GF-D8 (cell line): ENCODE measurements around the gene CHCHD6.
"Not testable (repeated sequence)": the region's sequence is repeated elsewhere in the genome, so short reads cannot be mapped to it uniquely, and the experiment has no call there.

ENCODE experiments used
- DNase-seq: peaks from one replicate; lab custom pipeline; 2025; lab: John Stamatoyannopoulos, UW

CHCHD6 gene

DNA sequence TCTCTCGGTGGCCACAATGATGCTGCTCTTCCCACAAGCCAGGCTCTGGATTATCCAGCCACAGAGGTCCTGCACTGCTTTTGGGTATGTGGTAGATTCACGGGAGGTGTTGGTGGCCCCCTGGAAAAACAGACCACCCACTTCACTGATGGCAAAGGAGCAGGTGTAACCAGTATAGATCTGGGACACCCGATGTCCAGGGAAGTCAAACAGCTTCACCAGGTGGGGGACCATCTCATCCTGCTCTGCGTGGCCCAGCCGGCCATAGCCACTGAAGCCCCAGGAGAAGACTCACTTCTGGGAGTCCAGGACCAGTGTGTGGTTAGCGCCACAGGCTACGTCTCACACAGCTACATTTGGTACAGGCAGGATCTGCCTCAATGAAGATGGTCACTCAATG, 62.6 kb downstream of the CHCHD6 start:
- no peak for DNase-seq

DNA sequence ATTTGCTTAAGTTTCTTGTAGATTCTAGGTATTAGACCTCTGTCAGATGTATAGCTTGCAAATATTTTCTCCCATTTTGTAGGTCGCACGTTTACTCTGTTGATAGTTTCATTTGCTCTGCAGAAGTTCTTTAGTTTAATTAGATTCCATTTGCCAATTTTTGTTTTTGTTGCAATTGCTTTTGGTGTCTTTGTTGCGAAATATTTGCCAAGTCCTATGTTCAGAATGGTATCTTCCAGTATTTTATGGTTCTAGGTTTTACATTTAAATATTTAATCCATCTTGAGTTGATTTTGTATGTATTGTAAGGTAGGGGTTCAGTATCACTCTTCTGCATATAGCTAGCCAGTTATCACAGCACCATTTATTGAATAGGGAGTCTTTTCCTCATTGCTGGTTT, 64.9 kb downstream of the CHCHD6 start:
- no peak for DNase-seq

DNA sequence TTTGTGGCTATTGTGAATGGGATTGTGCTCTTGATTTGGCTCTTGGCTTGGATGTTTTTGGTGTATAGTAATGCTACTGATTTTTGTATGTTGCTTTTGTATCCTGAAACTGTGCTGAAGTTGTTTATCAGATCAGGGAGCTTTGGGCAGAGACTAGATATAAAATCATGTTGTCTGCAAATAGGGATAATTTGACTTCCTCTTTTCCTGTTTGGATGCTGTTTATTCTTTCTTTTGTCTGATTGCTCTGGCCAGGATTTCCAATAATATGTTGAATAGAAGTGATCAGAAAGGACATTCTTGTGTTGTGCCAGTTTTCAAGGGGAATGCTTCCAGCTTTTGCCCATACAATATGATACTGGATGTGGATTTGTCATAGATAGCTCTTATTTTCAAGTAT, 66.1 kb downstream of the CHCHD6 start:
- DNase-seq: no peak

DNA sequence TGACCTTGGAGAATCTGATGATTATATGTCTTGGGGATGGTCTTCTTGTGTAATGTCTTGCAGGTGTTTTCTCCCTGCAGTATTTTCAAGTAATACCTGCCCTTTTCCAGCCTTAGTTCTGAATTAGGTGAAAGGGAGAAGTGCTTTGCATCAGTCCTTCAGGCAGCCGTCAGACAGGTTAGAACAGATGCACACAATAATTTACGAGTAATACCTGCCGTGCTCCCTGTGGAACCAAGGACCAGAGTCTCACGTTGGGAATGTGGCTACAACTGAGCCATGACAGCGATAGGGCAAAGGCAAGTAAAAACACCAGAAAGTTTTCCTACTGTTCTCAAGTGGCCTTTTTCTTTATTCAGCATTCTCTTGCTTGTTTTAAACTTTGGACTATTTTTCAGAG, 69.1 kb downstream of the CHCHD6 start:
- DNase-seq: no peak

DNA sequence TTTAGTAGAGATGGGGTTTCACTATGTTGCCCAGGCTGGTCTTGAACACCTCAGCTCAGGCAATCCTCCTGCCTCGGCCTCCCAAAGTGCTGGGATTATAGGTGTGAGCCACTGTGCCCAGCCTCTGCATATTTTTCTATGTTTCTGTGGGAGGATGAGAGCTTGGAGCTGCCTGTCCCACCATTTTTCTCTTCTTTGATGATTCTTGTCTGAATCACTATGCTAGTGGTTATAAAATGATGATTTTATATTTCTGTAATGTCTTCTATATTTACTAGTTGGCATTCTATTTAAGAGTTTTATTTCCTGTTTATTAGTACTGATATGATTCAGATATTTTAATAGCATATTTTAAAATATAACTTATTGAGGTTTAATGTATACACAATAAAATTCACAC, 69.7 kb downstream of the CHCHD6 start:
- DNase-seq: no peak

DNA sequence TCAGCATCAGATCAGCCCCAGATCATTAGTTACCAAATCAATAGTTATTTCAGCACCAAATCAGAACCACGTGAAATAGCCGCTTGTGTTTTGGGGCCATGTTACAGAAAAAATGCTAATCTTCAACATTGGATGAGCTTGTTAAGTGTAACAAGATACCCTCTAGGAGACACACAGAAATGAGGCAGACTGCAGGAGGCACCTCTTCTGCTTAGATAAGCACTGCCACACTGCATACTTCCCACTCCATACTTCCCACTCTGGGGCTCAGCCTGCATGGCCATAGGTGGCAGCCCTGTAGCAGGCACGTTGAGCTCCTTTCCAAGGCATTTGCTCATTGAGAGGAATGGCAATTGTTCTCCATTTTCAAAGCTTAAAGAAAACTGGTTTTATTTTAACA, 73.3 kb downstream of the CHCHD6 start:
- DNase-seq: no peak

DNA sequence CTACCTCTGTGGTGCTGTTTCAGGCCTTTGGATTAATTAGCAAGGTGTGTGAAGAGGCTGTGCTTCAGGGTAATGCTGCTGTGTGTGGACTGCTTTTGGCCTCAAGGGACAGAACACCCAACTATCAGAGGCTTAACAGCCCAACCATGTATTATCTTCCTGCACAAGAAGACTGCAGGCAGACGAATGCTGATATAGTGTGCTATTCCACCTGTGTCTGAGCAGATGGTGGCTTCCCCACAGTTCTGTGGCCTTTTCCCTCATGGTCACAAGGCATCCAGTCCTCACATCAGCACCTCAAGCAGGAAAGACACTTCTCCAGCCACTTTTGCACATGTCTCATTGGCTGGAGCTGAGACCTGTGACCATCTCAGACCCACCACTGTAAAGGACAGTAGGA, 76.6 kb downstream of the CHCHD6 start:
- DNase-seq: no peak

DNA sequence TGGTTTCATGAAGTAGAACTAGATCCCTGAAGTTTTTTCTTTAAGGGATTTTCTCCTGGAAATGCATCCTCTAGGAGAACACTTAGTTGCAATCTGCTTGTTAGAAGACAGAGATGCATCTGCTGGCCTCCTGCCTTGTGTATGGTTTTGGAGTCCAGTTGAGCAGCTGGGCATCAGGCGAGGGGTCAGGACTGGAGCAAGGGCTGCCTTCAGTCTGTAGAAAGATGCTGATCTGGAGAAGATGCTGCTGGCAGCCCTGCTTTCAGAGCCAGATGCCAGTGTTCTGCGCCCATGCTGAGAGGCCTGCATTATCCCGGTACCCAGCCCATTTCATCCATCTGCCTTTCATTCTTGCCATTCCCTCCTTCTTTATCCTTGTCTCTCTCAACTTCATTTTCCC, 77.4 kb downstream of the CHCHD6 start:
- no peak for DNase-seq

DNA sequence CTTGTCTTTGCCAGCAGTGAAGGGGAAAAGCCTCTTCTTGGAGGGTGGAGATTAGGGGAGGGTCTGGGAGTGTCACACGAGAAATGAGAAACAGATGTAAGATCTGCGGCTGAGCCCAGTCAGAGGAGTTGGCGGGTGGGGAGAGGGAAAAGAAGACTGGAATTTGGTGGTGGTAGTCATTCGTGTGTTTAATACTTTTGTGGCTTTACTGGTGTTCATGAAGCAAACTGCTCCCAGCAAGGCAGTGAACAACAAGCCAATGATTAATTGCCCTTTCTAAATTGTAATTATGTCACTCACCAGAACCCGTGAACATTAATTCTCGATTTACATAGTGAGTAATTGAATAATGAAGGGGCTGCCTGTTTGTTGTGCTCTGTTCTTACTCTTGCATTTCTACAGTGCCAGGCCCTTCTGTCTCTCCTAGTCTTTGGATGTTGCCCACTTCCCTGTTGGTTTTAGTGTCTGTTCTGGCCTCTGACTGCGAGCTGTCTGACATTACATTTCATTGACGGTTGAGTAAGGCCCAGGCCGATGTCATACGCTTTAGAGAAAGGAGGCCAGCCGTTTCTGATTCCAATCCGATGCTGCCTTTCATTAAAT, 78.0 kb downstream of the CHCHD6 start:
- DNase-seq: no peak

DNA sequence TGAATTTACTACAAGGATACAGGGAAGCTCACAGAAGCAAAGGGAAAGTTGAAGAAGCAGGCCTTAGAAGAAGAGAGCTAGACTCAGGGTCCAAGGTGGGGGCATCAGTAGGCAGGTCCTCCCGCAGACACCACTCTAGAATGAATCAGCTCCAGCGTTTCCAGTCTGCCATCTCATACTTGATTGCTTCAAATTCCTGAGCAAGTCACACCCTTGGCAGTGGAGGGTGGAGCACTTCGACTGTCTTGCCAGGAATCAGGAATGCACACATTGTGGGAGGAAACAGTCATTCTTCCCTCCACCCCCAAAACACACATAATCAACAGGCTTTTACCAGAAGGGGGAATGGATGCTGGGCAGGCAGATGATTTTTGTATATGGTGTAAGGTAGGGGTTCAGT, 78.5 kb downstream of the CHCHD6 start:
- DNase-seq: no peak

DNA sequence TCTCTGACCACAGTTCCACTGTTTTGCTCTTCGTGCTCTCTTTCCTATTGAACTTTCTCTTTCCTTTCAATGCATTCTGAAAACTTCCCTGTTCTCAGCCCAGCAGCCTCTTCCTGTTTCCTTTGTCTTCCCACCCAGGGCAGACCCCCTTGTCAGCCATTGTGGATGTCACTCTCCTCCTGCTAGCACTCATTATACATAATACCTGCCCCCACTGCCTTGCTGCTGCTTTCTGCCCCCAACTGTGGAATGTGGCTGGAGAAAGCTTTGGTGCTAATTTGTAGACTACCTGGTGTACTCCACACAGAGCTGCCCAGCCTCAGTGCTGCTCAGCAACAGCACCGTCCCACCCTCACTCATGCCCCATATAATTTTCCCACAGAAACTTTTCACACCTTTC, 80.2 kb downstream of the CHCHD6 start:
- no peak for DNase-seq

DNA sequence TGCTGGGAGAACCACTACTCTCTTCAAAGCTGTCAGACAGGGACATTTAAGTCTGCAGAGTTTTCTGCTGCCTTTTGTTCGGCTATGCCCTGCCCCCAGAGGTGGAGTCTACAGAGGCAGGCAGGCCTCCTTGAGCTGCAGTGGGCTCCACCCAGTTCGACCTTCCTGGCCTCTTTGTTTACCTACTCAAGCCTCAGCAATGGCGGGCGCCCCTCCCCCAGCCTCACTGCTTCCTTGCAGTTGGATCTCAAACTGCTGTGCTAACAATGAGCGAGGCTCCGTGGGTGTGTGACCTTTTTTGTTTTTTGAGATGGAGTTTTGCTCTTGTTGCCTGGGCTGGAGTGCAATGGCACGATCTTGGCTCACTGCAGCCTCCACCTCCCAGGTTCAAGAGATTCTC, 87.3 kb downstream of the CHCHD6 start:
- DNase-seq: not testable (repeated sequence)

DNA sequence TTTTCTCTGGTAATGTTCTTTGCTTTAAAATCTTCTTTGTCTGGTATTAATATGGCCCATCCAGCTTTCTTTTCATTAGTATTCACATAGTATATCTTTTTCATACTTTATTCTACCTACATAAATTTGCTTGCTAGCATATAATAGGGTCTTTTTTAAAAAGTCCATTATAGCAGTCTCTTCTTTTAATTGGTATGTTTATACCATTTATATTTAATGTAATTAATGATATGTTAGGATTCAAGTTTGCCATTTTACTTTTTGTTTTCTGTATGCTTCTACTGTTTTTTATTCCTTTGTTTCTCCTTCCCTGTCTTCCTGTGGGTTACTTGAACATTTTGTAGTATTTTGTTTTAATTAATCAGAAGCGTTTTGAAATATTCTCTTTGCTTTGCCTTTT, 89.0 kb downstream of the CHCHD6 start:
- no peak for DNase-seq

DNA sequence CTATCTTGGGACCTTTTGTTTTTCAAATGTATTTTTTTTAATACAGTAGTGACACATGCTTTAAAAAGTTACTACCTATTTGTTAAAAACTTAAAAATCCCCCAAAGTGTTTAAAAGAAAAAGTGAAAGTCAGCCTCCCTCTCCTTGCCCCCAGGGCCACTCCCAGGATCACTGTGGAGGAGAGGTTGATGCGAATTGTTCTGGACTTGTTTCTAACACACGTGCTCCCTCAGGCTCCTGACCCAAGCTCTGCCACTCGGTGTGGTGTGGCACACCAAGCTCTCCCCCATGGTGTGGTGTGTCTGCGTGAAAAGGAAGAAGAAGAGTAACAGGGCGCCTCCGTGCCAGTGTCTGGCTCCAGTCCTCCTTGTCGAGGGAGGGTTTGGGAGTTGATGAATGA, 93.5 kb downstream of the CHCHD6 start:
- DNase-seq: no peak

DNA sequence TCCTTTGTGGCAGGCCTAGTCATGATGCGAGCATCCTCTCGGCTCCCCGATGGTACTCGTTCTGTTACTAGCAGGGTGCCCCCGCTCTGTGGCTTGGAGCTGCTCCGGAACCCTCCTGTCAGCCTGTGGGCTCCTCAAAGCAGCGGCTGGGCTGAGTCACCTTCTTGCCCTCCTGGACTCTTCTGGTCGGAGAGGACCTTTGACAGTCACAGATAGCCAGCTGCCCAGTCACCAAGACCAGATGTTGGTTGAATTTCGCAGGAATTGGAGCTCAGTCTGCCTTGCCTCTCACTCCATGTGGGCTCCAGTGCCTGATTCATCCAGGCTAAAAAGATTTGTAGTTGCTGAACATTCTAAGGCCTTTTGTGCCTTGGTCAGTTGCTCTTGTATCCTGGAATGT, 94.5 kb downstream of the CHCHD6 start:
- no peak for DNase-seq

DNA sequence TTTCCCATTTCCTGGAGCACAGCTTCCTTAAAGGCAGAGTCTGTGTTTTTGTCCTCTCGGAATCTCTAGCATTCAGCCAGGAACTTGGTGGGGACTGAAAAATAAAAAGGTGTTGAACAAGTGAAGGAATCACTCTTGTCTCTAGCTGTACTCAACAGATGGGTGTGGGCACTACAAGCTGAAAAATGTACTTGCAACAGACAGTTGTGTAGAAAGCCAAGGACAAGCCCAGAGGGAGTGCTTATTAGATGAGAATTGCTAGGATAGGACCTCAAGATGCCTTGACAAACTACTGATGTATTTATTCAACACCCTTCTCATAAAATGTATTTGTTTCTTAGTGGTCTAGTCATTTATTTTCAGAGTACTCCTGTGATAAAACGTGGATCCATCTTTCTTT, 95.1 kb downstream of the CHCHD6 start:
- no peak for DNase-seq

DNA sequence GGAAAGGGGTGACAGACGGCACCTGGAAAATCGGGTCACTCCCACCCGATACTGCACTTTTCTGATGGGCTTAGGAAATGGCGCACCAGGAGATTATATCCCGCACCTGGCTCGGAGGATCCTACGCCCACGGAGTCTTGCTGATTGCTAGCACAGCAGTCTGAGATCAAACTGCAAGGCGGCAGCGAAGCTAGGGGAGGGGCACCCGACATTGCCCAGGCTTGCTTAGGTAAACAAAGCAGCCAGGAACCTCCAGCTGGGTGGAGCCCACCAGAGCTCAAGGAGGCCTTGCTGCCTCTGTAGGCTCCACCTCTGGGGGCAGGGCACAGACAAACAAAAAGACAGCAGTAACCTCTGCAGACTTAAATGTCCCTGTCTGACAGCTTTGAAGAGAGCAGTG, 97.3 kb downstream of the CHCHD6 start:
- not testable (repeated sequence) for DNase-seq

DNA sequence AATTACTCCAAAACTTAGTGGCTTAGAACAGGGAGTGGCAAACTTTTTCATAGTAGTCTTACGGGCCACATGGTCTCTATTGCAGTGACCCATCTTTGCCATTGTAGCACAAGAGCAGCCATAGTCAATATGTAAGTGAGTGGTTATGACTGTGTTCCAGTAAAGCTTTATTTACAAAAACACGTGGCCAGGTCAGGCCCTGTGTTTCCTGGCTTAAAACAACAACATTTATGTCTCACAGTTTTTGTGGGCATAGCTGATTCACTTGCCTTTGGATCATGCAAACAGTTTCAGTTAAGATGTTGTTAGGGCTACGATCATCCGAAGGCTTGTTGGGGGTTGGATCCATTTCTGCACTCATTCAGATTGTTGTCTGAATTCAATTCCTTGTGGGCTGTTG, 103.8 kb downstream of the CHCHD6 start:
- no peak for DNase-seq

DNA sequence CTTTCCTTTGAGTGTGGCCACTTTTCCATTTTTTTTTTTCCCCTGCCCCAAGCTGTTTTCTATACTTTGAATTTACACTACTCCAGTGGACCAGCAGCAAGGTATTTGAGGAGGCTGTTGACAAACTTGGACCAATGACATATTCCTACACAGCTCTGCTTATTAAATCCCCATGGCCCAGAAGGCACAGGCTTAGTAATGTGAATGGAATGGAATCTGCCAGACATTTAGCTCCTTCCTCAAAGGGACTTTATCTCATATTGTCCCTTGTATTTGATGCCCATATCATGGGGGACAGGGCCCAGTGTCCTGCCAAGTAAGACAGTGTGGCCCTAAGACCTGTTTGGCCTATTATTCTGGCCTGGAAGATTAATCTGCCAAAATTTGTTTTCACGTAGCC, 107.5 kb downstream of the CHCHD6 start:
- DNase-seq: no peak

DNA sequence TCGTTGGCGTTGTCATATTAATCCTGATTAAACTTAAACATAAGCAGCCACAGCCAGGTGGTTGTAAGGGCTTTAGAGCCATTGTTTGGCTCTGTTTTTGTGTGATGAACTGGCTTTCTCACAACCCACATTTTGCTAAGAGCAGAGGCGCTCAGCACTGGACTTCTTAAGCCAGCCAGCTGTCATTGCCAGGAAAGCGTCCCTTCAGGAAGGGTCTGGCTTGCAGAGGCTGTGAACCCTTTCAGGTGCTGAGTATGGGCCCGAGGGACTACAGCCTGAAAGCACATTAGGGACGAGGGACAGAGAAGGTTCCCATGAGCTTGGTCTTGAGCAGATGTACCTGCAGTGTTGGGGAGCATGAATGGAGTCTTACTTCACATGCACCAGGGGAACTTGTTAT, 112.3 kb downstream of the CHCHD6 start:
- DNase-seq: no peak

DNA sequence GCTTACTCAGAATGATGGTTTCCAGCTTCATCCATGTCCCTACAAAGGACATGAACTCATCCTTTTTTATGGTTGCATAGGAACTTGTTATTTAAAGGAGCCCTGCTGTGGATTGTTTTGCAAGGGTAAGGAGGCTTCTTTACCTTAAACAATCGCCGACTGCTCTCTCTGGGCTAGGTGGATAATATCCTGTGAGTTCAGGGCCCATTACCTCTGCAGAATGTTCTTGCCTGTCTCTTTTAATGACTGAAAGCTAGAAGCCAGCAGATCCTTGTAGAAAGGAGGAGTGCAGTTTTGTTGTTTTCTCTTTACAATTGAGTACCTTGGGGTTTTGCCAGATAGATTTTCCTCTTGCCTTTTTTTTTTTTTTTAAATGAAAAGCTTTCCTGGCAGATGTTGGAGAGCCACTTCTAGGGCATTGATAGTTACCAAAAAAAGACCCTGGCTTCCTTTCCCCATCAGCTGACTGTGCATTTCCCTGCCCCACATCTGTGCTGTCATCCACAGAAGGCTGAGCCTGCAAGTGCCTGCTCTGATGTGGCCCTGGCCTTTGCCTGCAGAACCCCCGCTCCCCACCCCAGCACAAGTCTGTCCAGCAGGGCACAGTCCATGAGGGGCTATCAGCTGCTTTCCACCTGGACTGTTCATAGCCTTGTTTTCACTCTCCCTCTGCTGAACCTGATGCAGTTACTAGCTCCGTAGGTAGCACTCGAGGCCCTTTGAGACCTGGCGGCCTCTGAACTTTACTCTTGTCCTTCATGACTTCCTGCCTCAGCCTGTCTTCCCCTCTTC, 113.1 kb downstream of the CHCHD6 start:
- DNase-seq: no peak

DNA sequence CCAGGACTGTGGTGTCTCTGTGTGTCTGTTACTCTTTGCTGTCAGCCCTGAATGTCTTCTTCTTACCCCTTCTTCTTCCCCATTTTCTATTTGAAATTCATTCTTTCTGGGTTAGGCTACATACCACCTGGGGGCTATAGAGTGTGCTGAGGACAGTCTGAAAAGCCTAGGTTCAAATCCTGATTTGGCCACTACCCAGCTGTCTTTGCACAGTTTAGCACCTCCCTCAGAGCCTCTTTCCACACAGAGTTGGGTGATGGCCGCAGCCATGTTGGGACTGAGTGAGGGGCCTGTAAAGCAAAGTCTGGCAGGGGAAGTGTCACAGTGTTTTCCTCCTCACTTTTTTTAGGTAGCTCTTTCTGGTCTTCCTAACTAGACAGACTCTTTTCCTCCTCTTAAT, 113.7 kb downstream of the CHCHD6 start:
- DNase-seq: no peak

DNA sequence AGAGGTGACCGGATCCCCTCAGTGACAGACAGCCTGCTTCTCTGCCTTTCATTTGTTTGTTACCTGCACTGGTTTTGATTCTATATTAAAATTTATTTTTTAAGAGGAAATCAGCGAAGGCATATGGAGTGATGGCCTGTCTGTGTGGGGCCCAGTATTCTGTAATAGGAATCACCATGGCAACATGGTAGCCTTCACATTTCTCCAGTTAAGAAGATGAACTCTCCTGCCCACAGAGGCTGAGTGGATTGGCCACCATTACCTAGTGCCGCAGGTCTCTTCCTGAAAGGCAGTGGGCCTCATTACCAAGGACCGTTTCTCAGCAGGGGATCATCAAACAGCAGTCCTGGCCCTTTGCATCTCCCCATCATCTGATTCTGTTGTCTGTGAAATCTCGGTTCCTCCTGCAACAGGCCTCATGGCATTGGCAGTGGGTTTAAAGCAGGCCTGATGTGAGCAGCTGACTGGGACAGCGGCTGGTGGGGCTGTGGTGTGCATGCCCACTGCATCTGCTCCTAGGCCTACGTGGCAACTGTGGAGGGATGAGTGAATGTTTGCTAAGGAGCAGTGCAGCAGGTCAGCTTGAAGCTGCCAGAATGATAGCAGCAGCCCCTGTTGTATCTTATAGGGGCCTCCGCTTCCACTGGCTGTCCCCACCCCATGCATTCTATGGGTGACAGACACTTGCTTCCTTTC, 114.5 kb downstream of the CHCHD6 start:
- DNase-seq: no peak

DNA sequence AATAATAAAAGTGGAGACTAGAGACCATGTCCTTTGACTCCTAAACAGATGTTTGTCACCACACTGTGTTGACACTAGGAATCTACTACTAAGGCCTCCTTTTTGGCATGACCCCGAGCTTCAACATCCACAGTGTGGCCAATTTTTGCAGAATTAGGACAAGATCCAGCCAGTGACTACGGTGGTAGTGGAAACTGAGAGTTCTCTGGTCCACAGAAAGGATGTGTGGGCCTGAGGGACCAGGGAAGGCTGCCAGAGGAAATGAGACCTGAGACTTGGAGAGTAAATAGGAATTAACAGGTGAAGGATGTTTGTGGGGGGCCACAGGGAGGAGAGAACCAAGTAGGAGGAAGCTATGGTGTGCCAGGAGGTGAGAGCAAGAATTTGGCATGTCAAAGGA, 122.7 kb downstream of the CHCHD6 start:
- DNase-seq: no peak
